ENCODE results near the gene ORMDL1. TPM values are rescaled to one million over a fixed set of nuclear protein-coding genes. Genes with fewer than 3 reads are reported as not detected.

ORMDL1 gene
- total and polyA plus RNA-seq, 2 of the 13 experiments (the other 11 are each of a cell fraction or from before 2014, with no cell fraction given): 67.5 to 160 TPM

GRCh38 chr2:189762551-189763298 lies 21.4 kb downstream of the ORMDL1 start, which contains the start of gene OSGEPL1 (continued):
- TF ChIP-seq DZIP1 (CRISPR knock-in tag; IDR thresholded peaks at IDR 0.05): no peak
- peak; percentile 63 for TF ChIP-seq ZNF407 (CRISPR knock-in tag; IDR thresholded peaks at IDR 0.05; ENCODE audit: not compliant biosample characterization)
- peak; percentile 76 for TF ChIP-seq GATAD2A (CRISPR knock-in tag; IDR thresholded peaks at IDR 0.05)
- peak; percentile 44; the same call in 1 of the 2 replicates for TF ChIP-seq ZBTB25 (CRISPR knock-in tag; IDR thresholded peaks at IDR 0.05)
- peak; percentile 76; the same call in 1 of the 2 replicates for TF ChIP-seq ZBTB4 (CRISPR knock-in tag; IDR thresholded peaks at IDR 0.05; ENCODE audit: borderline replicate concordance)
- TF ChIP-seq JUNB (CRISPR knock-in tag; IDR thresholded peaks at IDR 0.05; ENCODE audit: borderline replicate concordance): no peak
- TF ChIP-seq ARNT2 (CRISPR knock-in tag; IDR thresholded peaks at IDR 0.05; ENCODE audit: low read depth): peak; percentile 85; the same call in 1 of the 2 replicates
- TF ChIP-seq MTA3 (CRISPR knock-in tag; IDR thresholded peaks at IDR 0.05): no peak
- no peak; the same call in 1 of the 2 replicates for TF ChIP-seq PPARG (CRISPR knock-in tag; conservative IDR thresholded peaks at IDR 0.05)
- TF ChIP-seq NFATC3 (CRISPR knock-in tag; IDR thresholded peaks at IDR 0.05): 0 out of 2 replicates have a peak, but pooled peaks have one; percentile 55
